ENCODE results near the gene VN1R5.
"Not testable (repeated sequence)": the region's sequence is repeated elsewhere in the genome, so short reads cannot be mapped to it uniquely, and the experiment has no call there.

VN1R5 gene

DNA sequence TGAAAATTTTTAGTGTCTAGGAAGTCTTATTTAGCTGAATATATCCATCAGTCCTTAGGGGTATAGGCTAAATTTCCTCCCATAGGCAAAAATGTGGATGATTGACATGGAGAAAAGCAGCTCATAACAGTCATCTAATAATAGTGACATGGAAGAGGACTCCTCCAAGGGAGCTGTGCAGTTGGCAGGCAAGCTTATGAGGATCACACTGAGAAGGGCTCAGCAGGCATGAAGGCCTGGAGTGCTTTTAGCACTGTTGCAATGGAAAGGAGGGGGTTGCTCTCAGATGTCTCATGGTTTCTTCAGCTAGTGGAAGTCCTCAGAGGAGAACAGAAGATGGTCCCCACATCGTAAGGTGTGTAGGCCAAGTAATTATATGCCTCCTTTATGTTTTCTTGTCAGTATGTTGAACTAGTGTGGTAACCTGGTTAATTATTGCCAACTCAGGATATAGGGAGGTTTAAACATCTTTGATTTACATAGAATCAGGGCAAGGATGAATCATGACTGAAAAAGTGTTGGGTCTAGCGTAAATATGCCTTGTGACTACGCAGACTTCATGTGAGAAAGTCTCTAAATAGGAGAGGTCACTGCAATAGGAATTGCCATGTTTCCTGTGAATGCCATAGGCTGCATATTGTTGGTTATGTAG, 18.9 kb downstream of the VN1R5 start:
- DNase-seq: no peak

- DNase-seq: no peak
Observed at GRCh38 chr1:247277191-247277590, 21.3 kb downstream of the VN1R5 start.

DNA sequence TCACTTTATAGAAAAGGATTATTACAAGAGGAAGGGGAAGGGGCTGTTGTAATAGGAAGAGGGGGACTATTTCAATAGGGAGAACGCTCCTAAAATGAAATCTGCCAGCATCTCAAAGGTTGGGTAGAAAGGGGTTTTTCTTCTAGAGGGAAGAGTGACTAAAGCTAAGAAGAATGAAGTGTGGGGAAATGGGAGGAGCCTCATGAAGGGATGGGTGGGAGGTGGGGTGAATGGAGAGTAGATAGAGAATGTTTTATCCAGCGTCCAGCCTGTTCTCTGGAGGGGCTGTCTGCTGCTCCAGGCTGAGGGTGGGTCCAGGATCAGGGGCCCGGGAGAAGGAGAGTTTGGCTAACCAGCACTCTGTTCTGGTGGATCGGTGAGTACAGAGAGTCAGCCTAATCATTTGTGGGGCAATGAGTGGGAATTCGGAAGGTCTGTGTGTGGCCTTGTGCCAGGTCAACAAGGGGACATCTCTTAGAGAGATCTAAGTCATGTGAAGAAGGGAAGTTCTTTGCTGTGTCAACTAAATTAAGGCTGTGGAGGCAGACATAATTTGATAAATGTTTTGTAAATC, 25.2 kb downstream of the VN1R5 start:
- no peak for DNase-seq

GRCh38 chr1:247286134-247286670, 30.3 kb downstream of the VN1R5 start:
- DNase-seq: peak; percentile 45

- no peak for DNase-seq
Observed at GRCh38 chr1:247287460-247287859, 31.6 kb downstream of the VN1R5 start.

DNA sequence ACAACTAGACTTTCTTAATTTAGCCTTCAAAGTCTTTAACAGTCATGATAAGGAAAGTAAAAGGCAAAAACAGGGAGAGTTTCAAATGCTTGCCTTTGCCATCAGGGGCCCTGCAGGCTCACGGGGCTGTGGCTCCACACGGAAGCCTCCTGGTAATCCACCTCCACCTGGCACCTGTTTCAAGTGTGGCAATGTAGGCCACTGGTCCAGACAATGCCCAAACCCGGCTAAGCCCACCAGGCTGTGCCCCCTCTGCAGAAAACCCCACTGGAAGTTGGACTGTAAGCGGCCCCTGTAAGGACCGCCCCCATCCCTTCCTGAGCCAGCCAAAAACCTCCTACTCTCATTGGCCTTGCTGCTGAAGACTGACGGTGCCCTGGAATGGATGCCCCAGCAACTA, 32.5 kb downstream of the VN1R5 start:
- no peak for DNase-seq

GRCh38 chr1:247289274-247289892, 33.5 kb downstream of the VN1R5 start:
- not testable (repeated sequence) for DNase-seq

GRCh38 chr1:247290576-247290975, 34.7 kb downstream of the VN1R5 start:
- no peak for DNase-seq

- DNase-seq: no peak
Observed at GRCh38 chr1:247291161-247291560, 35.3 kb downstream of the VN1R5 start.

DNA sequence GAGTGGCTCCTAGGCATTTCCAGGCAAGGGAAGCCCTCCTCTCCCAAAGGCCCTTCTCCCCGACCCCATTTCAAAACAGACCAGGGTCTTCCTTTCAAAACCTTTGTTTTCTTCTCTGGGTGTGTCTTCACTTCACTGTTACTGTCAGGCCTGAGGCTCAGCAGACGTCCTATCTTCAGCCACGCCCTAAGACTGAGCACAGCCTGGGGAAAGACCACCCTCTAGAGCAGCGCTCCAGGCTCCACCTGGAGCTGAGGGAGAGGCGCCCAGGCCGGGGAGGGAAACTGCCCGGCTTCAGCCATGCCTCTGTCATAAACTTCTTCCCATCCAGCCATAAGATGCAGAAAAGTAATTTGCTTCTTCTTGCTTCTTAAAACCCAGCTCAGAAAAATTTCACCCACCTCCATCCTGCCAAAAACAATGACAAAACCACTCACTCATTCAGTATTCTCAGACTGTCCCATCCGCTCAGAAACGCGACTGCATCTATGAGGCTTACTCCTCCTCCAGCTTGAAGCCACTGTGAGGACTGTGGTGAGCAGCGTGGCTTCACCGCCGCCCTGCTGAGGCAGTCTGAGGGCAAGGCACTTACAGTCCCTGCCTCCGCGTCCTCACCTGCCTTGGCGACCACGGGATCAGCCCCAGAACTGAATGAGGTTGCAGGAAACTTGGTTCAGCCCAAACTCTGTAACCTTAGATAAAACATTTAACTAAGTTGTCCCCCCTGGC, 36.1 kb downstream of the VN1R5 start:
- no peak for DNase-seq

- no peak for DNase-seq
Observed at GRCh38 chr1:247293047-247293446, 37.2 kb downstream of the VN1R5 start.

DNA sequence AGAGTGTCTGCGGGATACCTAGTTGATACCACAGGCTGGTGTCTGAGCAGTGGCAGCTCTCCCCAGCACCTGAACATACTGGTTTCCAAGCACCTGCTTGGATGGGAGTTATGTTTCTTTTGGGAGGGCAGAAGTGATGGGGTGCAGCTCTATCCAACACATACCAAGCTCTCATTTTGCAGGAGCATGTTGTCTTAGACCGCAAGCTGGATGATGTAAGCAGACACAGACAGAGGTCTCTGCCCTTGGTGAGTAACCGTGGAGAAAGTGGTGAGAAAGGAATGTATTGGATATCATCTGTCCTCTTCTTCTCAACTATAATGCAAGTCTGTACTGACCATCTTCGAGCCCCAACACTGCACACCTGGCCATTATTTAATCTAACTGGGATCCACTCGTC, 38.4 kb downstream of the VN1R5 start:
- no peak for DNase-seq

DNA sequence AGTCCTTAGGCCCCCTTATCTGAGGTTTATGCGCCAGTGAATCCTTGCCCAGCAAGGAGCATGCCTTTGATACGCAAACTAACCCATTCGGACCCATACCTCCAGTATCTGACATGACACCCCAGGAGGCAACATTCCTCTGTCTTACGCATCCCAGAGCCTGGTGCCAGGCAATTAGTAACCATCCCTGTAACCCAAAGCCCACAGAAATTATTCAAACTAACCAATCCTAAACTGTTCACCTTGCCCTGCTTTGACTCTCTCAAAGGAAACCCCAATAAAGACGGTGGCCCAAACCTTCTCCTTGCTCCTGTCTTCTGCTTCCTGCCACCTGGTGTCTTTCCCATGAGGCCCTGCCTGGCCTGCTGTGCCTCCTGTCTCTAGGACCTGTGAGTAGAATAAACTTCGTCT, 39.4 kb downstream of the VN1R5 start:
- no peak for DNase-seq

DNA sequence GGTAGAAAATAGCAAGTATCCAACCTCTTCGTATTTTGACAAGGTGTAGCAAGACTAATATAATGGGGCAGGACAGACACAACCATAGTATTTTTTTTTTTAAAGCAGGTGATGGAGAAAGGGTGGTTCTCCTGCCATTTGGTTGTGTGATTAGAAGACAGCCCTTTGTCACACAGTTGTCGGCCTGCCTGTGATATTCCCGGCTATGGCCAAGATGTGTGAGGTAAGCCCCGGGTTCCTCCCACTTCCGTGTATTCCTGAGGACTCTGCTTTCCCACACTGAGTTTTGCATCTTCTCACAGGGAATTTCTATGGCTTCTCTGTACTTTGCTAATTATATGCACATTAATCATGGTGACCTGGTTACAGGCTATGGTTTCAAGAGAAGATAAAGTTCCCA, 39.9 kb downstream of the VN1R5 start:
- no peak for DNase-seq

DNA sequence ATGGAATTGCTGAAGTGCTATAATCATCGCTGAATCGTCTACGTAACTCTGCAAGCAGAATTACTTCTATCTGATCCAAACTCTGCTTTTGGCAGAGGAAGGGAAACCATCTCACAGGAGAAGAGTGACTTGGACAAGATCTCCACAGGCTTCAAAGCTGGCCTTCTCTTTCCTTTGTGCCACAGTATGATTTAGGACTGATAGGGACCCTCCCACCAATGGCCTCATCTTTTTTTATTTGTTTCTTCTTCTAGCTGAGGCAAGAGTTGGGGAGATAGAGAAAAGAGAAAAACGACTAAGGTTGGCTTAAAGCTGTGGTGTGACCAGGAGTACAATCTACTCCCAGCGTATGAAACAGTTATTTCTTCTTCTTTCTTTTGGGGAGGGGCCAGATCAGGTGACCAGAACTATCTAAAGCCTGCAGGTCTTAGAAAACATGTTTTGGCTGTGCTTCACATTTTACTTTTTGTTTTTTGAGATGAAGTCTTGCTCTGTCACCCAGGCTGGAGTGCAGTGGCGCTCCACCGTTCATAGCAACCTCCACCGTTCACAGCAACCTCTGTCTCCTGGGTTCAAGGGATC, 40.8 kb downstream of the VN1R5 start:
- DNase-seq: no peak

- no peak for DNase-seq
Observed at GRCh38 chr1:247297263-247298123, 41.6 kb downstream of the VN1R5 start.

- DNase-seq: no peak
Observed at GRCh38 chr1:247298124-247298481, 42.2 kb downstream of the VN1R5 start.

- no peak for DNase-seq
Observed at GRCh38 chr1:247298701-247299100, 42.8 kb downstream of the VN1R5 start.

- no peak for DNase-seq
Observed at GRCh38 chr1:247299723-247300381, 44.0 kb downstream of the VN1R5 start.

- no peak for DNase-seq
Observed at GRCh38 chr1:247300491-247301175, 44.8 kb downstream of the VN1R5 start.

DNA sequence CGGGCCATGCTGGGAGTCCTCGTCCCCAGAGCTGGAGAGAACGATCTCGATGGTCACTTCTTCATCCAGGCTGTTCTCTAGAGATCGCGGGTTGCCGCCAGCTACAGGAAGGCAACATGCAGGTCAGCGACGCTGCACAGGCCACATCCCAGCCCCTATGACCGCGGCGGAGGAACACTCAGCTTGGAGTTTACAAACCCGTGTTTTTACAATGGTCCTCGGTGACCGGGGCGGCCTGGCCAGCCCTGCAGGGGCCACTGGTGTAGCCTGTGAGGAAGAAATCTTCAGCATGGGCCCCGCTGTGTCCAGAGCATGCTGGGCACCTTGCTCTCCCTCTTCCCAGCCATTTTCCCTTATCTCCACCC, 45.3 kb downstream of the VN1R5 start:
- DNase-seq: no peak
